ENCODE measurements around the gene LIN37. TPM values are rescaled to one million over a fixed set of nuclear protein-coding genes. Genes with fewer than 3 reads are reported as not detected.

The LIN37 gene
- total RNA-seq, 1 donor from 2014 or later: 11.4 TPM

- Histone ChIP-seq H3K4me3 (peak overlapping the region; percentile 87), H3K27me3 (no peaks in the 10 kb centered on the region), H3K4me1 (peaks cover 9% of the 10 kb centered on the region), H3K79me2 (ENCODE audit: low read depth) (peaks cover 10% of the 10 kb centered on the region), H3F3A (ENCODE audit: low read depth) (peaks cover 50% of the 10 kb centered on the region), H3K27ac (no peak overlapping the region), H2AFZ (replicated peaks) (no peak overlapping the region), H3K36me3 (no peaks in the 10 kb centered on the region), H3K9me3 (ENCODE audit: low read depth) (no peaks in the 10 kb centered on the region), H3K4me2 (peak overlapping the region; percentile 75), H3K9ac (no peak overlapping the region), H4K20me1 (ENCODE audit: low read depth) (peaks cover 14% of the 10 kb centered on the region)
- Mint-ChIP-seq H3K4me3 (peak overlapping the region; percentile 96), H3K36me3 (peaks cover 4% of the 10 kb centered on the region), H3K9me3 (no peaks in the 10 kb centered on the region), H3K4me1 (peaks cover 44% of the 10 kb centered on the region), H3K27me3 (ENCODE audit: insufficient read depth, low read depth) (peaks cover 13% of the 10 kb centered on the region), H3K27ac (peak overlapping the region; percentile 81)
- no peak for DNase-seq (ENCODE audit: low spot score)
- TF ChIP-seq EZH2 (IDR thresholded peaks at IDR 0.05) (no peak), EZH2phosphoT487 (IDR thresholded peaks at IDR 0.05) (no peak), CTCF (IDR thresholded peaks at IDR 0.05) (no peak)
Observed at GRCh38 chr19:35743640-35744429, 4.5 kb upstream of the LIN37 start.

- Mint-ChIP-seq H3K27ac (peak overlapping the region; percentile 94), H3K9me3 (no peaks in the 10 kb centered on the region), H3K4me1 (peaks cover 47% of the 10 kb centered on the region), H3K4me3 (peak overlapping the region; percentile 96), H3K36me3 (peaks cover 3% of the 10 kb centered on the region), H3K27me3 (ENCODE audit: insufficient read depth, low read depth) (peaks cover 13% of the 10 kb centered on the region)
- TF ChIP-seq CTCF (IDR thresholded peaks at IDR 0.05) (peak; percentile 55), EZH2 (IDR thresholded peaks at IDR 0.05) (no peak)
- peak; percentile 99 for DNase-seq (ENCODE audit: low spot score)
- Histone ChIP-seq H3K9me3 (ENCODE audit: low read depth) (no peaks in the 10 kb centered on the region), H3K27me3 (no peaks in the 10 kb centered on the region), H3F3A (ENCODE audit: low read depth) (peaks cover 42% of the 10 kb centered on the region), H3K4me3 (peak overlapping the region; percentile 87), H3K36me3 (no peaks in the 10 kb centered on the region), H3K27ac (peak overlapping the region; percentile 96), H4K20me1 (ENCODE audit: low read depth) (peaks cover 6% of the 10 kb centered on the region), H3K4me1 (peaks cover 9% of the 10 kb centered on the region), H3K4me2 (peak overlapping the region; percentile 75), H2AFZ (replicated peaks) (peak overlapping the region; percentile 81), H3K79me2 (ENCODE audit: low read depth) (peaks cover 13% of the 10 kb centered on the region), H3K9ac (peak overlapping the region; percentile 73)
Observed at GRCh38 chr19:35744430-35745327, 3.7 kb upstream of the LIN37 start.

- Histone ChIP-seq H3K27me3 (no peaks in the 10 kb centered on the region), H3K36me3 (no peaks in the 10 kb centered on the region), H3K4me3 (peak within 1 kb of the TSS; percentile 87), H3K79me2 (ENCODE audit: low read depth) (peaks cover 13% of the 10 kb centered on the region), H3K4me2 (peak within 1 kb of the TSS; percentile 88), H4K20me1 (ENCODE audit: low read depth) (no peaks in the 10 kb centered on the region), H3K4me1 (peaks cover 5% of the 10 kb centered on the region), H3K9ac (peak within 1 kb of the TSS; percentile 73), H3K27ac (peak within 1 kb of the TSS; percentile 96), H2AFZ (replicated peaks) (peak within 1 kb of the TSS; percentile 81), H3K9me3 (ENCODE audit: low read depth) (no peaks in the 10 kb centered on the region), H3F3A (ENCODE audit: low read depth) (peaks cover 35% of the 10 kb centered on the region)
- Mint-ChIP-seq H3K4me1 (peaks cover 47% of the 10 kb centered on the region), H3K9me3 (no peaks in the 10 kb centered on the region), H3K36me3 (peaks cover 3% of the 10 kb centered on the region), H3K27ac (peak within 1 kb of the TSS; percentile 94), H3K4me3 (peak within 1 kb of the TSS; percentile 96), H3K27me3 (ENCODE audit: insufficient read depth, low read depth) (peaks cover 12% of the 10 kb centered on the region)
- TF ChIP-seq CTCF (IDR thresholded peaks at IDR 0.05) (no peak), EZH2phosphoT487 (IDR thresholded peaks at IDR 0.05) (no peak), EZH2 (IDR thresholded peaks at IDR 0.05) (no peak)
- peak; percentile 100 for DNase-seq (ENCODE audit: low spot score)
Observed at GRCh38 chr19:35745328-35746086, 2.9 kb upstream of the LIN37 start, which contains the start of the genes PSENEN and U2AF1L4. PSENEN (plus strand) TSS chr19:35745651; CDS start chr19:35745931, 280 bp downstream. U2AF1L4 (minus strand) TSS chr19:35745418; CDS start chr19:35745391, 27 bp downstream.
